PFSK-1 (cell line): ENCODE measurements around the gene MVP.

Experiments
- SIN3A ChIP-seq: IDR thresholded peaks from 2 replicates; pipeline ENCODE4 v1.6.1; 2012; ENCODE audit warnings: mild to moderate bottlenecking, low read length, moderate library complexity, borderline replicate concordance; ENCODE audit not compliant: insufficient read depth
- TAF1 ChIP-seq: IDR thresholded peaks from 2 replicates; pipeline ENCODE4 v1.6.1; 2012; ENCODE audit warnings: low read length, control low read depth, borderline replicate concordance; ENCODE audit not compliant: insufficient read depth
- TF ChIP-seq, protein P1 (sequence below), 2 experiments: IDR thresholded peaks; 2 replicates each; pipeline versions ENCODE4 v1.6.1 to v1.8.0; 2011 to 2012; ENCODE audit warnings: low read depth in 2 of 2, low read length in 2 of 2, control low read depth in 1 of 2, inconsistent platforms in 1 of 2, mild to moderate bottlenecking in 1 of 2, moderate library complexity in 1 of 2; ENCODE audit not compliant: insufficient read depth in 1 of 2

DNA sequence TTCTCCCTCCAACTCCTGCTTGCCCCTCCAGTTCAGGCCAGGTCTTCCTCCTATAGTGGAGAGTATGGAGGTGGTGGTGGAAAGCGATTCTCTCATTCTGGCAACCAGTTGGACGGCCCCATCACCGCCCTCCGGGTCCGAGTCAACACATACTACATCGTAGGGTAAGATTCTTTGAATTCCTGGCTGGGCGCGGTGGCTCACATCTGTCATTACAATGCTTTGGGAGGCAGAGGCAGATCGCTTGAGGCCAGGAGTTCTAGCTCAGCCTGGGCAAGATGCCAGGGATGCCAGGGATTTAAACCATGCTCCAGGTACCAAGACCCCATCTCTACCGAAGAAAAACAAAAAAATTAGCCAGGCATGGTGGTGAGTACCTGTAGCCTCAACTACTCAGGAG lies 40.8 kb upstream of the MVP start:
- no peak for TF ChIP-seq SIN3A
- TF ChIP-seq, protein P1, sequence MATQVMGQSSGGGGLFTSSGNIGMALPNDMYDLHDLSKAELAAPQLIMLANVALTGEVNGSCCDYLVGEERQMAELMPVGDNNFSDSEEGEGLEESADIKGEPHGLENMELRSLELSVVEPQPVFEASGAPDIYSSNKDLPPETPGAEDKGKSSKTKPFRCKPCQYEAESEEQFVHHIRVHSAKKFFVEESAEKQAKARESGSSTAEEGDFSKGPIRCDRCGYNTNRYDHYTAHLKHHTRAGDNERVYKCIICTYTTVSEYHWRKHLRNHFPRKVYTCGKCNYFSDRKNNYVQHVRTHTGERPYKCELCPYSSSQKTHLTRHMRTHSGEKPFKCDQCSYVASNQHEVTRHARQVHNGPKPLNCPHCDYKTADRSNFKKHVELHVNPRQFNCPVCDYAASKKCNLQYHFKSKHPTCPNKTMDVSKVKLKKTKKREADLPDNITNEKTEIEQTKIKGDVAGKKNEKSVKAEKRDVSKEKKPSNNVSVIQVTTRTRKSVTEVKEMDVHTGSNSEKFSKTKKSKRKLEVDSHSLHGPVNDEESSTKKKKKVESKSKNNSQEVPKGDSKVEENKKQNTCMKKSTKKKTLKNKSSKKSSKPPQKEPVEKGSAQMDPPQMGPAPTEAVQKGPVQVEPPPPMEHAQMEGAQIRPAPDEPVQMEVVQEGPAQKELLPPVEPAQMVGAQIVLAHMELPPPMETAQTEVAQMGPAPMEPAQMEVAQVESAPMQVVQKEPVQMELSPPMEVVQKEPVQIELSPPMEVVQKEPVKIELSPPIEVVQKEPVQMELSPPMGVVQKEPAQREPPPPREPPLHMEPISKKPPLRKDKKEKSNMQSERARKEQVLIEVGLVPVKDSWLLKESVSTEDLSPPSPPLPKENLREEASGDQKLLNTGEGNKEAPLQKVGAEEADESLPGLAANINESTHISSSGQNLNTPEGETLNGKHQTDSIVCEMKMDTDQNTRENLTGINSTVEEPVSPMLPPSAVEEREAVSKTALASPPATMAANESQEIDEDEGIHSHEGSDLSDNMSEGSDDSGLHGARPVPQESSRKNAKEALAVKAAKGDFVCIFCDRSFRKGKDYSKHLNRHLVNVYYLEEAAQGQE (IDR thresholded peaks at IDR 0.05; ENCODE audit: insufficient read depth in 1 of 2, low read depth in 2 of 2, low read length in 2 of 2): no peak
- TF ChIP-seq TAF1: no peak
